HG03354 (cell line): Measurements from ENCODE around the gene FBXL5.

ENCODE experiments used
- ATAC-seq: cut with Tn5 transposase; IDR thresholded peaks from one replicate; pipeline ENCODE4 v1.9.1; 2021; ENCODE audit warnings: mild to moderate bottlenecking; ENCODE audit not compliant: unreplicated experiment, poor library complexity, severe bottlenecking

The FBXL5 gene

GRCh38 chr4:15584785-15585184 is 70.4 kb downstream of the FBXL5 start:
- no peak for ATAC-seq

GRCh38 chr4:15577508-15577907 is 77.6 kb downstream of the FBXL5 start:
- ATAC-seq, result no peak

- no peak for ATAC-seq
Observed at GRCh38 chr4:15575966-15576365, 79.2 kb downstream of the FBXL5 start.

GRCh38 chr4:15569746-15570145 is 85.4 kb downstream of the FBXL5 start:
- no peak for ATAC-seq

- ATAC-seq, result no peak
Observed at GRCh38 chr4:15568821-15569220, 86.3 kb downstream of the FBXL5 start.

GRCh38 chr4:15563871-15564270 is 91.3 kb downstream of the FBXL5 start:
- no peak for ATAC-seq

GRCh38 chr4:15562623-15563022 is 92.5 kb downstream of the FBXL5 start:
- ATAC-seq, result no peak

GRCh38 chr4:15562114-15562513 is 93.0 kb downstream of the FBXL5 start:
- ATAC-seq, result no peak

GRCh38 chr4:15558561-15558960 is 96.6 kb downstream of the FBXL5 start:
- ATAC-seq, result no peak

- no peak for ATAC-seq
Observed at GRCh38 chr4:15557786-15558550, 97.2 kb downstream of the FBXL5 start.

GRCh38 chr4:15556511-15557092 is 98.6 kb downstream of the FBXL5 start:
- no peak for ATAC-seq
